ENCODE results near the gene C2CD2.

- TF ChIP-seq POLR2AphosphoS5 (IDR thresholded peaks at IDR 0.05; ENCODE audit: low read depth, low read length), result no peak
- TF ChIP-seq POLR2A (IDR thresholded peaks at IDR 0.05; ENCODE audit: low read depth, low read length), result no peak
Observed at GRCh38 chr21:41975391-41976272, 21.8 kb upstream of the C2CD2 start.

Data from GM12892 (cell line).